ENCODE measurements around the gene ZNF652.

ZNF652 gene

GRCh38 chr17:49291929-49292328 lies 70.1 kb downstream of the ZNF652 start:
- Histone ChIP-seq H3K9me3 (ENCODE audit: insufficient read depth, low read depth, low read length) (no peaks in the 10 kb centered on the region), H3K27me3 (ENCODE audit: insufficient read depth, low read length, poor library complexity, severe bottlenecking) (no peaks in the 10 kb centered on the region), H3K4me1 (ENCODE audit: insufficient read depth, low read length, poor library complexity, severe bottlenecking) (peaks cover 2% of the 10 kb centered on the region), H4K20me1 (ENCODE audit: insufficient read depth, low read length, poor library complexity, severe bottlenecking) (no peaks in the 10 kb centered on the region), H3K9me2 (replicated peaks; ENCODE audit: low read depth, low read length) (no peaks in the 10 kb centered on the region), H3K4me3 (ENCODE audit: low read length, poor library complexity, severe bottlenecking) (no peak overlapping the region), H3K36me3 (ENCODE audit: insufficient read depth, low read length) (no peaks in the 10 kb centered on the region), H3K79me2 (ENCODE audit: insufficient read depth, low read length) (no peaks in the 10 kb centered on the region), H3F3A (ENCODE audit: low read depth) (no peaks in the 10 kb centered on the region), H3K9ac (ENCODE audit: low read depth, low read length, poor library complexity, severe bottlenecking) (peak overlapping the region; percentile 6), H3K4me2 (ENCODE audit: low read depth, low read length, poor library complexity, severe bottlenecking) (no peak overlapping the region), H2AFZ (ENCODE audit: low read length) (no peak overlapping the region)
- TF ChIP-seq EZH2phosphoT487 (IDR thresholded peaks at IDR 0.05; ENCODE audit: borderline replicate concordance) (no peak), CTCF (conservative IDR thresholded peaks at IDR 0.05; ENCODE audit: low read length) (no peak)

GRCh38 chr17:49290690-49291359 lies 71.2 kb downstream of the ZNF652 start:
- Histone ChIP-seq H3K9me3 (ENCODE audit: insufficient read depth, low read depth, low read length) (no peaks in the 10 kb centered on the region), H3K27me3 (ENCODE audit: insufficient read depth, low read length, poor library complexity, severe bottlenecking) (no peaks in the 10 kb centered on the region), H2AFZ (ENCODE audit: low read length) (no peak overlapping the region), H3K36me3 (ENCODE audit: insufficient read depth, low read length) (no peaks in the 10 kb centered on the region), H3K4me3 (ENCODE audit: low read length, poor library complexity, severe bottlenecking) (no peak overlapping the region), H3K79me2 (ENCODE audit: insufficient read depth, low read length) (no peaks in the 10 kb centered on the region), H3K9me2 (replicated peaks; ENCODE audit: low read depth, low read length) (no peaks in the 10 kb centered on the region), H3K4me2 (ENCODE audit: low read depth, low read length, poor library complexity, severe bottlenecking) (no peak overlapping the region), H3K9ac (ENCODE audit: low read depth, low read length, poor library complexity, severe bottlenecking) (no peak overlapping the region), H3K4me1 (ENCODE audit: insufficient read depth, low read length, poor library complexity, severe bottlenecking) (peaks cover 2% of the 10 kb centered on the region), H3F3A (ENCODE audit: low read depth) (no peaks in the 10 kb centered on the region), H4K20me1 (ENCODE audit: insufficient read depth, low read length, poor library complexity, severe bottlenecking) (no peaks in the 10 kb centered on the region)
- TF ChIP-seq CTCF (conservative IDR thresholded peaks at IDR 0.05; ENCODE audit: low read length) = peak; percentile 81
- TF ChIP-seq EZH2phosphoT487 (IDR thresholded peaks at IDR 0.05; ENCODE audit: borderline replicate concordance) = no peak

GRCh38 chr17:49288388-49288787 lies 73.7 kb downstream of the ZNF652 start:
- Histone ChIP-seq H3K79me2 (ENCODE audit: insufficient read depth, low read length) (no peaks in the 10 kb centered on the region), H3F3A (ENCODE audit: low read depth) (no peaks in the 10 kb centered on the region), H3K4me2 (ENCODE audit: low read depth, low read length, poor library complexity, severe bottlenecking) (no peak overlapping the region), H3K36me3 (ENCODE audit: insufficient read depth, low read length) (no peaks in the 10 kb centered on the region), H3K4me3 (ENCODE audit: low read length, poor library complexity, severe bottlenecking) (no peak overlapping the region), H4K20me1 (ENCODE audit: insufficient read depth, low read length, poor library complexity, severe bottlenecking) (no peaks in the 10 kb centered on the region), H3K9me3 (ENCODE audit: insufficient read depth, low read depth, low read length) (no peaks in the 10 kb centered on the region), H3K9ac (ENCODE audit: low read depth, low read length, poor library complexity, severe bottlenecking) (no peak overlapping the region), H3K4me1 (ENCODE audit: insufficient read depth, low read length, poor library complexity, severe bottlenecking) (peaks cover 2% of the 10 kb centered on the region), H2AFZ (ENCODE audit: low read length) (no peak overlapping the region), H3K27me3 (ENCODE audit: insufficient read depth, low read length, poor library complexity, severe bottlenecking) (no peaks in the 10 kb centered on the region), H3K9me2 (replicated peaks; ENCODE audit: low read depth, low read length) (no peaks in the 10 kb centered on the region)
- no peak for TF ChIP-seq CTCF (conservative IDR thresholded peaks at IDR 0.05; ENCODE audit: low read length)

Measured in Loucy (cell line).